Neural crest cell (in vitro differentiated cells): ENCODE results near the gene CDR2. TPM values are rescaled to one million over a fixed set of nuclear protein-coding genes. Genes with fewer than 3 reads are reported as not detected.
"Not testable (repeated sequence)": the region's sequence is repeated elsewhere in the genome, so short reads cannot be mapped to it uniquely, and the experiment has no call there.

Experiments used
- DNase-seq: peaks from one replicate; pipeline ENCODE4 v3.0.0; 2021; ENCODE audit warnings: low read depth, mixed read lengths, low spot score
- H3K27ac Mint-ChIP-seq: one replicate; pipeline ENCODE4 v1.8.0; 2021; ENCODE audit warnings: mild to moderate bottlenecking, mixed read lengths; ENCODE audit not compliant: unreplicated experiment
- H3K27me3 Mint-ChIP-seq: 2 replicates; pipeline ENCODE4 v1.8.0; 2021; ENCODE audit warnings: low read depth, mild to moderate bottlenecking, mixed read lengths
- H3K36me3 Mint-ChIP-seq: 2 replicates; pipeline ENCODE4 v1.8.0; 2021; ENCODE audit warnings: low read depth, mild to moderate bottlenecking, mixed read lengths
- H3K4me1 Mint-ChIP-seq: 2 replicates; pipeline ENCODE4 v1.8.0; 2021; ENCODE audit warnings: mixed read lengths
- H3K4me3 Mint-ChIP-seq: one replicate; pipeline ENCODE4 v1.8.0; 2021; ENCODE audit warnings: mild to moderate bottlenecking, mixed read lengths
- H3K9me3 Mint-ChIP-seq: 2 replicates; pipeline ENCODE4 v1.8.0; 2021; ENCODE audit warnings: mixed read lengths
- CTCF ChIP-seq: fragments of 200-600 bp; sonication (generic); conservative IDR thresholded peaks from 2 replicates; pipeline ENCODE4 v1.5.0; 2021; ENCODE audit warnings: antibody characterized with exemption, mild to moderate bottlenecking
- total RNA-seq: library from RNA; stranded (reverse); gene quantifications from 2 replicates; pipeline ENCODE4 v1.2.1, GENCODE V29; 2021

CDR2 gene
- total RNA-seq, 1 donor from 2014 or later = 16.1 TPM

DNA sequence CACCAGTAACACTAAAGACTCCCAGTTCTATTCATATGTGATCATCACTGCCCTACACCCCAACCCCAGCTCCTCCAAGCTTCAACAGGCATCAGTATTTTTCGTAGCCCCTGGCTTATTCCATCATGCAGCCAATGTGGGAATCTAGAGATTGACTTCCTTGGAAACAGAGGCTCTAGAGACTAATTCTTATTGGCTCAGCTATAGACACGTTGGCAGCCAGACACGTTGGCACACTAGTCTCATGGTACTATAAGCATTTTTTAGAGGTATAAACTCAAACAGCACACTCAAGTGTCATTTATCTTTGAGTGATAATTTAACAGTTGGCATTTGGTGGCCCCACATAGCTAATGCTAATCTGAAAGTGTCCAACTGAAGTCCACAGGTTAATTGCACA is 44.4 kb upstream of the CDR2 start:
- Mint-ChIP-seq H3K36me3 (no peaks in the 10 kb centered on the region), H3K4me1 (no peaks in the 10 kb centered on the region), H3K4me3 (no peak overlapping the region), H3K27ac (no peak overlapping the region), H3K9me3 (peaks cover 4% of the 10 kb centered on the region), H3K27me3 (no peaks in the 10 kb centered on the region)
- TF ChIP-seq CTCF = no peak
- no peak for DNase-seq

- H3K4me3 Mint-ChIP-seq, H3K27ac Mint-ChIP-seq, DNase-seq, H3K36me3 Mint-ChIP-seq, H3K9me3 Mint-ChIP-seq, H3K4me1 Mint-ChIP-seq, H3K27me3 Mint-ChIP-seq: not testable (repeated sequence)
These were observed 43.4 kb upstream of the CDR2 start for GRCh38 chr16:22417798-22418197.

DNA sequence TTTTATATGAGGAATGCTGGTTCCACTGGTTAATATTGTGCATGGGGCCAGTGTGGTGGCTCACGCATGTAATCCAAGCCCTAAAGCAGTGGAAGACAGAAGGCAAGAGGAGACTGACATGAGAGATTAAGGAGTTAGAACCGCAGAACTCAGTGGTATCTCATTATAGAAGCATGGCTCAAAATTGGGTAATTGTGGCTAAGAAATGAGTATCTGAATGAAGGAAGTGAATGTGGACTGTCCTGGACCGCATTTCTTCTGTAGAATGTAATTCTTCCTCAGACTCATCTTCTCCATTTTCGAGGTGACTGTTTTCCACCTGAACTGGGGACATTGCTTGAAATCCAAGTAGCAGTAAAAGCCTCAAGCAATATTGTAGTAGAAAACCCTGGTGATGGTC is 42.6 kb upstream of the CDR2 start:
- Mint-ChIP-seq H3K27me3 (no peaks in the 10 kb centered on the region), H3K4me1 (no peaks in the 10 kb centered on the region), H3K36me3 (no peaks in the 10 kb centered on the region), H3K9me3 (no peaks in the 10 kb centered on the region), H3K27ac (no peak overlapping the region), H3K4me3 (no peak overlapping the region)
- no peak for TF ChIP-seq CTCF
- no peak for DNase-seq

DNA sequence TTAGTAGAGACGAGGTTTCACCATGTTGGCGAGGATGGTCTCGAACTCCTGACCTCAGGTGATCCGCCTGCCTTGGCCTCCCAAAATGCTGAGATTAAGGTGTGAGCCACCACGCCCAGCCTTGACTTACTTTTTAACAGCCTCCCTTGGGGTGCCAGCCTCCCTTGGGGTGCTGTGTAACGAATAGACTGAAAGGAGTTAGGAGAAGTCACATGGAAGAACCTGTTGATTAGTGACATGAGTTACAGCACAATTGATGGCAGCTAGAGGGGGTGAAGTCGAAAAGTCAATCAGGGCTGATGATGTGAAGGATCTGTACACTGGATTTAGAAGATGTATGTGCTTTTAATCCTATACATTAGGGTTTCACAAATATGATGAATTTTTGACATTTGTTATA is 39.4 kb upstream of the CDR2 start:
- H3K4me3 Mint-ChIP-seq = no peak overlapping the region
- no peak for DNase-seq
- no peaks in the 10 kb centered on the region for H3K4me1 Mint-ChIP-seq
- H3K27ac Mint-ChIP-seq = no peak overlapping the region
- peaks cover 3% of the 10 kb centered on the region for H3K36me3 Mint-ChIP-seq
- peaks cover 6% of the 10 kb centered on the region for H3K9me3 Mint-ChIP-seq
- H3K27me3 Mint-ChIP-seq = no peaks in the 10 kb centered on the region
- TF ChIP-seq CTCF = no peak

DNA sequence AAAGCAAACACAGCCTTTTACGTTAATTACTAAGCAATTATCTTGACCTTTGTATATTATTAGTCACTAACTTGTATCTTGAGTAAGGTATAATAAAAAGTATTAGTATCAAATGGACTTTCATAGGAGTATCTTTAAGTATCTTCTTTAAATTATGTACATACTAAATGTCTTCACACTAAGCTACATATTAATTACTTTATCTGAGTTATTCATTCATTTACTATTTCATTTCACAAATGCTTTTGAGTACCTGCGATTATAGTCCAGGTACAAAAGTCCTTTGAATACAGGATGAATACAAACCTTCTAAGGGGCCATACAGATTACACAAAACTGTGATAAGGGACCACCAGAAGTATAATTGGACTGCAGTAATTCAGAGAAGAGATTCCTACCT is 33.1 kb upstream of the CDR2 start:
- H3K4me1 Mint-ChIP-seq = no peaks in the 10 kb centered on the region
- no peak overlapping the region for H3K4me3 Mint-ChIP-seq
- TF ChIP-seq CTCF = no peak
- peaks cover 3% of the 10 kb centered on the region for H3K36me3 Mint-ChIP-seq
- peaks cover 6% of the 10 kb centered on the region for H3K9me3 Mint-ChIP-seq
- no peaks in the 10 kb centered on the region for H3K27me3 Mint-ChIP-seq
- DNase-seq = no peak
- no peak overlapping the region for H3K27ac Mint-ChIP-seq

- no peak for DNase-seq
- no peak for TF ChIP-seq CTCF
- Mint-ChIP-seq H3K4me1 (no peaks in the 10 kb centered on the region), H3K9me3 (no peaks in the 10 kb centered on the region), H3K27ac (no peak overlapping the region), H3K36me3 (no peaks in the 10 kb centered on the region), H3K4me3 (no peak overlapping the region), H3K27me3 (no peaks in the 10 kb centered on the region)
These were observed 27.8 kb upstream of the CDR2 start for GRCh38 chr16:22402191-22402590.
